K562 (cell line): ENCODE measurements around the gene DNER. TPM values are rescaled to one million over a fixed set of nuclear protein-coding genes. Genes with fewer than 3 reads are reported as not detected.

Experiments
- ATAC-seq: fragments of 200-7000 bp; cut with Tn5 transposase; 3 replicates; pipeline ENCODE4 v1.9.1; 2020; ENCODE audit warnings: moderate library complexity
- BruUV-seq: library from RNA; stranded (reverse); fragments of 400-500 nt; replicated peaks from 2 replicates; lab custom pipeline; 2021; lab: Mats Ljungman, UMichigan
- CTCF ChIA-PET: fragments of 300-600 bp; formaldehyde crosslinking; extraction: SDS; loops from one replicate; lab custom pipeline; 2021; ENCODE audit warnings: low intra/inter-chr PET ratio; lab: Yijun Ruan, JAX
- POLR2A ChIA-PET: fragments of 300-600, 350-650 bp; sonication (Branson Sonifier 250); formaldehyde crosslinking; extraction: SDS; loops from one replicate; lab custom pipeline; 2021; ENCODE audit warnings: antibody characterized with exemption, inconsistent platforms; lab: Yijun Ruan, JAX
- DNase-seq, 4 experiments: peaks; one replicate each; pipeline versions ENCODE4 v3.0.0 to v3.0.0-alpha.2; 2011 to 2018; ENCODE audit warnings: low spot score in 3 of 4, mixed read lengths in 3 of 4; ENCODE audit errors: extremely low read depth in 1 of 4
- FAIRE-seq: peaks from 2 replicates; lab custom pipeline; 2011; peaks lifted over from hg19 to GRCh38; lab: Jason Lieb, UNC
- H2AFZ ChIP-seq: 2 replicates; pipeline ENCODE4 v1.6.0; 2011; ENCODE audit warnings: low read depth, low read length, control low read depth, inconsistent platforms
- H3K27ac ChIP-seq: fragments of 200-600 bp; 3 replicates; pipeline ENCODE4 v1.8.0; 2011; ENCODE audit warnings: low read depth, mild to moderate bottlenecking, control low read depth, inconsistent platforms, low read length, moderate library complexity, mixed read lengths; ENCODE audit errors: extremely low read depth
- H3K27me3 ChIP-seq, 2 experiments: fragments of 300-600 bp in 1 of 2; 2 replicates in 1 of 2; 3 replicates in 1 of 2; pipeline versions ENCODE4 v1.6.0 to v1.8.0; 2011; ENCODE audit warnings: inconsistent platforms in 2 of 2, low read length in 2 of 2, mild to moderate bottlenecking in 1 of 2, mixed read lengths in 1 of 2, moderate library complexity in 1 of 2; ENCODE audit not compliant: control insufficient read depth in 2 of 2, insufficient read depth in 2 of 2
- H3K36me3 ChIP-seq: fragments of 300-600 bp; 3 replicates; pipeline ENCODE4 v1.8.0; 2011; ENCODE audit warnings: mild to moderate bottlenecking, low read length, inconsistent platforms; ENCODE audit not compliant: control insufficient read depth, insufficient read depth
- H3K4me1 ChIP-seq, 2 experiments: fragments of 200-600 bp in 1 of 2; replicated peaks in 1 of 2; 2 replicates in 1 of 2; 3 replicates in 1 of 2; pipeline versions ENCODE4 v1.5.1 to v1.8.0; 2011; ENCODE audit warnings: inconsistent platforms in 2 of 2, low read length in 2 of 2, mild to moderate bottlenecking in 1 of 2, mixed read lengths in 1 of 2, moderate library complexity in 1 of 2; ENCODE audit not compliant: control insufficient read depth in 2 of 2, insufficient read depth in 2 of 2
- H3K4me2 ChIP-seq: 2 replicates; pipeline ENCODE4 v1.6.1; 2011; ENCODE audit warnings: low read length, control low read depth, inconsistent platforms, mixed read lengths; ENCODE audit not compliant: insufficient read depth
- H3K4me3 ChIP-seq: fragments of 200-600 bp; sonication (generic), shearing (Covaris generic); 2 replicates; pipeline ENCODE4 v1.5.1; 2016; ENCODE audit warnings: control low read depth, inconsistent platforms
- H3K79me2 ChIP-seq: fragments of 200-600 bp; 3 replicates; pipeline ENCODE4 v1.8.0; 2011; ENCODE audit warnings: low read length, inconsistent platforms; ENCODE audit not compliant: control insufficient read depth, insufficient read depth
- H3K9ac ChIP-seq, 2 experiments: 2 replicates each; pipeline versions ENCODE4 v1.6.0 to v1.6.1; 2011; ENCODE audit warnings: low read depth in 2 of 2, low read length in 2 of 2, control low read depth in 1 of 2, inconsistent platforms in 1 of 2, mild to moderate bottlenecking in 1 of 2, mixed read lengths in 1 of 2; ENCODE audit not compliant: insufficient read depth in 1 of 2
- H3K9me1 ChIP-seq: one replicate; pipeline ENCODE4 v1.6.0; 2011; ENCODE audit warnings: inconsistent platforms, mild to moderate bottlenecking, low read length, moderate library complexity; ENCODE audit not compliant: control insufficient read depth, insufficient read depth
- H3K9me3 ChIP-seq: replicated peaks from 2 replicates; pipeline ENCODE4 v1.5.1; 2011; ENCODE audit warnings: low read depth, low read length, inconsistent platforms; ENCODE audit not compliant: control insufficient read depth, insufficient read depth
- H4K20me1 ChIP-seq: replicated peaks from 2 replicates; pipeline ENCODE4 v1.6.1; 2011; ENCODE audit warnings: low read length, inconsistent platforms, mixed read lengths; ENCODE audit not compliant: control insufficient read depth, insufficient read depth
- BRF1 ChIP-seq: IDR thresholded peaks from 3 replicates; pipeline ENCODE4 v1.6.1; 2011; ENCODE audit warnings: borderline replicate concordance, mild to moderate bottlenecking; ENCODE audit not compliant: insufficient read length; ENCODE audit errors: extremely low read depth
- GATAD2B ChIP-seq: fragments of 450-650 bp; IDR thresholded peaks from 2 replicates; pipeline ENCODE4 v1.6.1; 2017; ENCODE audit warnings: mild to moderate bottlenecking, borderline replicate concordance
- HCFC1 ChIP-seq: IDR thresholded peaks from 2 replicates; pipeline ENCODE4 v1.6.1; 2012; ENCODE audit warnings: low read depth, low read length, improper control_type of control experiment
- HNRNPL ChIP-seq: fragments of 200-400 bp; formaldehyde crosslinking; IDR thresholded peaks from 2 replicates; pipeline ENCODE4 v1.6.1; 2017; ENCODE audit warnings: low read depth, mild to moderate bottlenecking, low read length
- MCM5 ChIP-seq: fragments of 450-650 bp; IDR thresholded peaks from 2 replicates; pipeline ENCODE4 v1.6.1; 2016; ENCODE audit warnings: low read depth
- PCBP1 ChIP-seq: fragments of 200-400 bp; formaldehyde crosslinking; IDR thresholded peaks from 2 replicates; pipeline ENCODE4 v1.6.1; 2018; ENCODE audit warnings: mild to moderate bottlenecking, low read depth, low read length; ENCODE audit not compliant: poor library complexity, severe bottlenecking
- PHF21A ChIP-seq: fragments of 450-650 bp; IDR thresholded peaks from 2 replicates; pipeline ENCODE4 v1.6.1; 2017; ENCODE audit warnings: low read depth, borderline replicate concordance
- SMARCA4 ChIP-seq: fragments of 450-650 bp; IDR thresholded peaks from 2 replicates; pipeline ENCODE4 v1.6.1; 2016
- ZNF584 ChIP-seq: fragments of 200-800 bp; sonication (Bioruptor generic); IDR thresholded peaks from 2 replicates; pipeline ENCODE4 v1.6.1; 2016; ENCODE audit warnings: low read depth, mild to moderate bottlenecking, missing genetic modification characterization, missing compliant biosample characterization
- WGBS: fragments of 100-300 bp; shearing (Covaris generic); methylation state at CpG from one replicate; pipeline ENCODE4 v1.1.6; 2016; ENCODE audit warnings: low coverage, mixed read lengths; ENCODE audit not compliant: insufficient coverage; ENCODE audit errors: missing lambda C conversion rate; 5-methylcytosine and 5-hydroxymethylcytosine counted together
- in situ Hi-C: fragments of 300-500 bp; cut with MboI; formaldehyde crosslinking; loops from 4 replicates; pipeline ENCODE4 v1.15.0; 2018; ENCODE audit warnings: inconsistent platforms, mixed read lengths
- intact Hi-C: fragments of 100-400 bp; cut with micrococcal nuclease; formaldehyde crosslinking; loops from 2 replicates; pipeline ENCODE4 v1.14.2; 2022
- polyA plus RNA-seq, 8 experiments: library from polyadenylated mRNA; depleted of rRNA in 4 of 8; stranded (reverse) in 5 of 8; unstranded in 3 of 8; fragments of >200 nt; fragmentation: Nextera tagmentation in 2 of 8; fragmentation: Illumina TruSeq in 1 of 8; extraction: Ambion mirVana in 2 of 8; extraction: Trizol in 1 of 8; gene quantifications; 2 replicates each; pipeline versions ENCODE4 v1.2.1 to v1.2.3, GENCODE V29; 2011 to 2014; ENCODE audit warnings: inconsistent platforms in 1 of 8, missing spikeins in 1 of 8
- total RNA-seq, 7 experiments: library from RNA; depleted of rRNA in 6 of 7; stranded (reverse); fragments of >200 nt in 6 of 7; fragmentation: Illumina TruSeq in 2 of 7; extraction: Trizol in 2 of 7; gene quantifications; 2 replicates each; pipeline versions ENCODE4 v1.2.1 to v1.2.3, GENCODE V29; 2011 to 2021; ENCODE audit warnings: low replicate concordance in 1 of 7
- TF ChIP-seq, protein P1 (sequence below): fragments of 250-450 bp; sonication (Bioruptor Pico); IDR thresholded peaks from 2 replicates; pipeline ENCODE4 v1.4.0; 2020; ENCODE audit warnings: mild to moderate bottlenecking, moderate library complexity

The DNER gene
- total and polyA plus RNA-seq, 9 of the 15 experiments (the other 6 are each of a cell fraction or from before 2014, with no cell fraction given), result not detected

DNA sequence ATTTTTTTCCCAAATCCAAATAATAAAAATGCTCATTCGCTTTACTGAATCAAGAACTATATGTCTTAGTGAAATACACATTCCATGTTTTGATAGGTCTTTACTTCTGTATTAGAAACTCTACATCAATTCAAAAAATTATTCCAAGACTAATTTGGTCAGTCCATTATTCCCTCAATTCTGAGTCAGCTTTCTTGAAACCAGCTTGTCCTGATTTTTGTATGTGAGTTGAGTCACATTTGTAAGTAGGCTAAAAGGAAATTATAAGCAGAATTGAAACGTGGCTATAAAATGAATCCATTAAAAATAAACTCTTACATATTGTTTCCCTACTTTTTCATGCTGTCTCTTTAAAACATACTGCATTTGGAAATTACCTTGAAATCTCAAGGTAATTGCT, 113.0 kb downstream of the DNER start:
- no TSS peak for BruUV-seq
- no peak overlapping the region for H3K4me2 ChIP-seq
- TF ChIP-seq PHF21A (no peak), ZNF584 (no peak), PCBP1 (no peak), HCFC1 (no peak), MCM5 (no peak), BRF1 (no peak), GATAD2B (no peak), HNRNPL (no peak), SMARCA4 (no peak)
- TF ChIP-seq, protein P1, sequence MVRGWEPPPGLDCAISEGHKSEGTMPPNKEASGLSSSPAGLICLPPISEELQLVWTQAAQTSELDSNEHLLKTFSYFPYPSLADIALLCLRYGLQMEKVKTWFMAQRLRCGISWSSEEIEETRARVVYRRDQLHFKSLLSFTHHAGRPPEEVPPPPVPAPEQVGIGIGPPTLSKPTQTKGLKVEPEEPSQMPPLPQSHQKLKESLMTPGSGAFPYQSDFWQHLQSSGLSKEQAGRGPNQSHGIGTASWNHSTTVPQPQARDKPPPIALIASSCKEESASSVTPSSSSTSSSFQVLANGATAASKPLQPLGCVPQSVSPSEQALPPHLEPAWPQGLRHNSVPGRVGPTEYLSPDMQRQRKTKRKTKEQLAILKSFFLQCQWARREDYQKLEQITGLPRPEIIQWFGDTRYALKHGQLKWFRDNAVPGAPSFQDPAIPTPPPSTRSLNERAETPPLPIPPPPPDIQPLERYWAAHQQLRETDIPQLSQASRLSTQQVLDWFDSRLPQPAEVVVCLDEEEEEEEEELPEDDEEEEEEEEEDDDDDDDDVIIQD (CRISPR knock-in tag), result no peak
- DNase-seq (no peak), ATAC-seq (no peak), FAIRE-seq (no peak)
- WGBS, result 0% methylated on average over 2 of the region's 2 CpGs
- no peaks in the 10 kb centered on the region for H4K20me1 ChIP-seq
- CTCF ChIA-PET, result no interaction called here
- intact Hi-C loops, result no loop called here
- no peak overlapping the region for H2AFZ ChIP-seq
- in situ Hi-C loops, result no loop called here
- no peaks in the 10 kb centered on the region for H3K9me3 ChIP-seq
- POLR2A ChIA-PET, result no interaction called here
- no peaks in the 10 kb centered on the region for H3K36me3 ChIP-seq
- no peaks in the 10 kb centered on the region for H3K27me3 ChIP-seq
- H3K4me3 ChIP-seq, result no peak overlapping the region
- no peak overlapping the region for H3K27ac ChIP-seq
- H3K9ac ChIP-seq, result no peak overlapping the region
- H3K9me1 ChIP-seq, result no peaks in the 10 kb centered on the region
- no peaks in the 10 kb centered on the region for H3K4me1 ChIP-seq
- no peaks in the 10 kb centered on the region for H3K79me2 ChIP-seq
